Hepatocyte (in vitro differentiated cells): Measurements from ENCODE around the gene SH3GL3.

Source experiments
- EZH2 ChIP-seq: fragments of 200-600 bp; sonication (generic); IDR thresholded peaks from 2 replicates; pipeline ENCODE4 v1.6.1; 2016; ENCODE audit warnings: antibody characterized with exemption, mild to moderate bottlenecking, borderline replicate concordance
- TF ChIP-seq, protein P1 (sequence below): fragments of 200-600 bp; sonication (generic); IDR thresholded peaks from 2 replicates; pipeline ENCODE4 v1.5.1; 2016; ENCODE audit warnings: antibody characterized with exemption, mild to moderate bottlenecking; ENCODE audit not compliant: poor library complexity

- no peak for TF ChIP-seq EZH2
- TF ChIP-seq, protein P1, sequence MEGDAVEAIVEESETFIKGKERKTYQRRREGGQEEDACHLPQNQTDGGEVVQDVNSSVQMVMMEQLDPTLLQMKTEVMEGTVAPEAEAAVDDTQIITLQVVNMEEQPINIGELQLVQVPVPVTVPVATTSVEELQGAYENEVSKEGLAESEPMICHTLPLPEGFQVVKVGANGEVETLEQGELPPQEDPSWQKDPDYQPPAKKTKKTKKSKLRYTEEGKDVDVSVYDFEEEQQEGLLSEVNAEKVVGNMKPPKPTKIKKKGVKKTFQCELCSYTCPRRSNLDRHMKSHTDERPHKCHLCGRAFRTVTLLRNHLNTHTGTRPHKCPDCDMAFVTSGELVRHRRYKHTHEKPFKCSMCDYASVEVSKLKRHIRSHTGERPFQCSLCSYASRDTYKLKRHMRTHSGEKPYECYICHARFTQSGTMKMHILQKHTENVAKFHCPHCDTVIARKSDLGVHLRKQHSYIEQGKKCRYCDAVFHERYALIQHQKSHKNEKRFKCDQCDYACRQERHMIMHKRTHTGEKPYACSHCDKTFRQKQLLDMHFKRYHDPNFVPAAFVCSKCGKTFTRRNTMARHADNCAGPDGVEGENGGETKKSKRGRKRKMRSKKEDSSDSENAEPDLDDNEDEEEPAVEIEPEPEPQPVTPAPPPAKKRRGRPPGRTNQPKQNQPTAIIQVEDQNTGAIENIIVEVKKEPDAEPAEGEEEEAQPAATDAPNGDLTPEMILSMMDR, result no peak
Measured at GRCh38 chr15:83578691-83579090, 131.6 kb downstream of the SH3GL3 start.
